ENCODE data around the gene DNAH7. TPM values are rescaled to one million over a fixed set of nuclear protein-coding genes. Genes with fewer than 3 reads are reported as not detected.

DNAH7 gene
- polyA plus RNA-seq, 4 donors: under 0.01 to 1.1 (median 0.10) TPM; not detected in 1

DNA sequence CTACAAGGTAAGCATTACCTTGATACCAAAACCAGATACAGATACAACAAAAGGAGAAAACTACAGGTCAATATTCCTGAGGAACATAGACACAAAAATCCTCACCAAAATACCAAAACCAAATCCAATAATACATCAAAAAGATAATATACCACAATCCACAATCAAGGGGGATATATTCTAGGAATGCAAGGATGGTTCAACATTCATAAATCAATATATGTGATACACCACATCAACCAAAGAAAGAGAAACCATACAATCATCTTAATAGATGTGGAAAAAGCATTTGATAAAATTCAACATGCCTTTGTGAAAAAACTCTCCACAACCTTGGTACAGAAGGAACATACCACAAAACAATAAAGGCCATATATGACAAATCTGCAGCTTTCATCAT, 28.4 kb downstream of the DNAH7 start:
- no peaks in the 10 kb centered on the region for H3K27me3 ChIP-seq (ENCODE audit: control insufficient read depth in 3 of 3, insufficient read depth in 3 of 3, low read length in 3 of 3)
- H3K4me1 ChIP-seq (ENCODE audit: control insufficient read depth in 3 of 3, insufficient read depth in 2 of 3, low read depth in 1 of 3, low read length in 2 of 3): no peaks in the 10 kb centered on the region
- peaks cover 1 to 4% of the 10 kb centered on the region in 2 donors for H3K9me3 ChIP-seq (ENCODE audit: control insufficient read depth in 2 of 2, insufficient read depth in 1 of 2, low read depth in 1 of 2, low read length in 1 of 2)
- H3K27ac ChIP-seq (ENCODE audit: low read depth in 1 of 3, low read length in 2 of 3): no peak overlapping the region
- DNase-seq: no peak
- FAIRE-seq: no peak
- no peak overlapping the region for H3K4me3 ChIP-seq (ENCODE audit: low read depth in 1 of 3, low read length in 3 of 3)
- H3K36me3 ChIP-seq (ENCODE audit: control insufficient read depth in 3 of 3, insufficient read depth in 2 of 3, low read depth in 1 of 3, low read length in 3 of 3): no peaks in the 10 kb centered on the region

DNA sequence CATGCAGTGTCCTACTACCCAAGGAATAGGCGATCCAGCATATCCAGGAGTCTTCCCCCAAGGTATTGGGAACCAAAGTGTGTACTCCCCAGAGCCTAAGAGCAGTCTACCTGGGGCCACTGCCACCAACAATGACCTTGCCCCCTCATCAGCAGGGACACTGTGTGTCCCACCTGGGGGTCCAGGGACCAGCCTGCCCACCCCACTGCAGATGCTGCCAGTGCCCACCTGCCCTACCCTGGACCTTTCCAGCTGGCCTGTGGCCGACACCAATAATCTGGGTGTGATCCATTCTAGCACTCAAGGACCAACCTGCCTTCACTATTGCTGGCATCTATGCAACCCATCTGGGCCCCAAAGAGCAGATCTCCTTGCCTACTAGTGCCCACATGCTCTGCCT, 32.2 kb downstream of the DNAH7 start:
- no peak for DNase-seq
- Histone ChIP-seq H3K4me1 (ENCODE audit: control insufficient read depth in 3 of 3, insufficient read depth in 2 of 3, low read depth in 1 of 3, low read length in 2 of 3) (no peaks in the 10 kb centered on the region), H3K36me3 (ENCODE audit: control insufficient read depth in 3 of 3, insufficient read depth in 2 of 3, low read depth in 1 of 3, low read length in 3 of 3) (no peaks in the 10 kb centered on the region)

GRCh38 chr2:196018037-196018436, 50.6 kb downstream of the DNAH7 start:
- Histone ChIP-seq H3K36me3 (ENCODE audit: control insufficient read depth in 3 of 3, insufficient read depth in 2 of 3, low read depth in 1 of 3, low read length in 3 of 3) (no peaks in the 10 kb centered on the region), H3K4me1 (ENCODE audit: control insufficient read depth in 3 of 3, insufficient read depth in 2 of 3, low read depth in 1 of 3, low read length in 2 of 3) (no peaks in the 10 kb centered on the region), H3K4me3 (ENCODE audit: low read depth in 1 of 3, low read length in 3 of 3) (no peak overlapping the region), H3K9me3 (ENCODE audit: control insufficient read depth in 2 of 2, insufficient read depth in 1 of 2, low read depth in 1 of 2, low read length in 1 of 2) (no peaks in the 10 kb centered on the region), H3K27me3 (ENCODE audit: control insufficient read depth in 3 of 3, insufficient read depth in 3 of 3, low read length in 3 of 3) (no peaks in the 10 kb centered on the region), H3K27ac (ENCODE audit: low read depth in 1 of 3, low read length in 2 of 3) (no peak overlapping the region)
- FAIRE-seq: no peak
- DNase-seq: no peak
- WGBS, 3 donors: 72 to 81% (median 76%) methylated on average over 2 of the region's 2 CpGs

More for the DNA sequence above, 32.2 kb downstream of the DNAH7 start:
- 88 to 90% (median 89%) methylated on average over 2 of the region's 2 CpGs for WGBS, 3 donors
- Histone ChIP-seq H3K9me3 (ENCODE audit: control insufficient read depth in 2 of 2, insufficient read depth in 1 of 2, low read depth in 1 of 2, low read length in 1 of 2) (peaks cover 1 to 4% of the 10 kb centered on the region in 2 donors), H3K27me3 (ENCODE audit: control insufficient read depth in 3 of 3, insufficient read depth in 3 of 3, low read length in 3 of 3) (no peaks in the 10 kb centered on the region), H3K4me3 (ENCODE audit: low read depth in 1 of 3, low read length in 3 of 3) (no peak overlapping the region), H3K27ac (ENCODE audit: low read depth in 1 of 3, low read length in 2 of 3) (no peak overlapping the region)
- FAIRE-seq: no peak

GRCh38 chr2:196012314-196012713, 56.3 kb downstream of the DNAH7 start:
- Histone ChIP-seq H3K9me3 (ENCODE audit: control insufficient read depth in 2 of 2, insufficient read depth in 1 of 2, low read depth in 1 of 2, low read length in 1 of 2) (no peaks in the 10 kb centered on the region), H3K36me3 (ENCODE audit: control insufficient read depth in 3 of 3, insufficient read depth in 2 of 3, low read depth in 1 of 3, low read length in 3 of 3) (no peaks in the 10 kb centered on the region), H3K27me3 (ENCODE audit: control insufficient read depth in 3 of 3, insufficient read depth in 3 of 3, low read length in 3 of 3) (no peaks in the 10 kb centered on the region), H3K27ac (ENCODE audit: low read depth in 1 of 3, low read length in 2 of 3) (no peak overlapping the region), H3K4me3 (ENCODE audit: low read depth in 1 of 3, low read length in 3 of 3) (no peak overlapping the region), H3K4me1 (ENCODE audit: control insufficient read depth in 3 of 3, insufficient read depth in 2 of 3, low read depth in 1 of 3, low read length in 2 of 3) (no peaks in the 10 kb centered on the region)
- 56 to 85% (median 72%) methylated on average over 2 of the region's 2 CpGs for WGBS, 3 donors
- DNase-seq: no peak
- no peak for FAIRE-seq

GRCh38 chr2:196000551-196000950, 68.1 kb downstream of the DNAH7 start:
- DNase-seq: no peak
- Histone ChIP-seq H3K4me1 (ENCODE audit: control insufficient read depth in 3 of 3, insufficient read depth in 2 of 3, low read depth in 1 of 3, low read length in 2 of 3) (no peaks in the 10 kb centered on the region), H3K36me3 (ENCODE audit: control insufficient read depth in 3 of 3, insufficient read depth in 2 of 3, low read depth in 1 of 3, low read length in 3 of 3) (no peaks in the 10 kb centered on the region), H3K4me3 (ENCODE audit: low read depth in 1 of 3, low read length in 3 of 3) (no peak overlapping the region), H3K9me3 (ENCODE audit: control insufficient read depth in 2 of 2, insufficient read depth in 1 of 2, low read depth in 1 of 2, low read length in 1 of 2) (no peaks in the 10 kb centered on the region), H3K27ac (ENCODE audit: low read depth in 1 of 3, low read length in 2 of 3) (no peak overlapping the region), H3K27me3 (ENCODE audit: control insufficient read depth in 3 of 3, insufficient read depth in 3 of 3, low read length in 3 of 3) (no peaks in the 10 kb centered on the region)
- WGBS, 3 donors: 51 to 84% (median 59%) methylated on average over 1 of the region's 1 CpG
- no peak for FAIRE-seq

DNA sequence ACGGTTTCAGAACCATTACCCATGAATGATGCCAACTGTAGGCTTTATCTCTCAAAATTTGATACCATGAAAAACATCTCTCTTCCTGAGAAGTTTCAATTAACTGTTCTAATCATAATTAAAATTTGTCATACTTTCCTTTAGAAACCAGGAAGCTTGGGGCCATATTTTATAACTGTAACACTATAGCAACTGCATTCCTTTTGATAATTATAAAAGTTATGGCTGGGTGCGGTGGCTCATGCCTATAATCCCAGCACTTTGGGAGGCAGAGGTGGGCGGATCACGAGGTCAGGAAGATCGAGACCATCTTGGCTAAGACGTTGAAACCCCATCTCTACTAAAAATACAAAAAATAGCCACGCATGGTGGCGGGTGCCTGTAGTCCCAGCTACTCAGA, 70.6 kb downstream of the DNAH7 start:
- Histone ChIP-seq H3K4me3 (ENCODE audit: low read depth in 1 of 3, low read length in 3 of 3) (no peak overlapping the region), H3K36me3 (ENCODE audit: control insufficient read depth in 3 of 3, insufficient read depth in 2 of 3, low read depth in 1 of 3, low read length in 3 of 3) (no peaks in the 10 kb centered on the region), H3K27ac (ENCODE audit: low read depth in 1 of 3, low read length in 2 of 3) (no peak overlapping the region), H3K27me3 (ENCODE audit: control insufficient read depth in 3 of 3, insufficient read depth in 3 of 3, low read length in 3 of 3) (no peaks in the 10 kb centered on the region), H3K4me1 (ENCODE audit: control insufficient read depth in 3 of 3, insufficient read depth in 2 of 3, low read depth in 1 of 3, low read length in 2 of 3) (no peaks in the 10 kb centered on the region), H3K9me3 (ENCODE audit: control insufficient read depth in 2 of 2, insufficient read depth in 1 of 2, low read depth in 1 of 2, low read length in 1 of 2) (no peaks in the 10 kb centered on the region)
- 73 to 88% (median 74%) methylated on average over 8 of the region's 8 CpGs for WGBS, 3 donors
- DNase-seq (no peak), FAIRE-seq (no peak)

DNA sequence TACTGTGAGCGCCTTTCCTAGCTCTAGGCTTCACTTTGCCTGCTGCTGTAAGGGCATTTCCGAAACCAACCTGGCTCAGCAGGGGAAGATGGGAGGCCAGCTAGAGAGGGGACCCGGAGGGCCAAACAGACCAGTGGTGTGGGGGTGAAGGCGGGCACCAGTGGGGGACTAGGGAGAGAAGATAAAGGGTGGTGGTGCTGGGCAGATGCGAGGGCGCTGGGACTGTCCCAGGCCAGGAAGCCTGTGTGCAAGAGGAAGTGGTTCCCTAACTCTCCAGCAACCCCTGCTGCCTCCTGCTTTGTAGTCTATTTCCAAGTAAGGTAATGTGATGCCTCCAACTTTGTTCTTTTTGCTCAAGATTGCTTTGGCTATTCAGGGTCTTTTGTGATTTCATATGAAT, 73.1 kb downstream of the DNAH7 start:
- H3K36me3 ChIP-seq (ENCODE audit: control insufficient read depth in 3 of 3, insufficient read depth in 2 of 3, low read depth in 1 of 3, low read length in 3 of 3): no peaks in the 10 kb centered on the region
- H3K27me3 ChIP-seq (ENCODE audit: control insufficient read depth in 3 of 3, insufficient read depth in 3 of 3, low read length in 3 of 3): no peaks in the 10 kb centered on the region
- 80 to 87% (median 87%) methylated on average over 6 of the region's 6 CpGs for WGBS, 3 donors
- no peak for DNase-seq
- no peaks in the 10 kb centered on the region for H3K4me1 ChIP-seq (ENCODE audit: control insufficient read depth in 3 of 3, insufficient read depth in 2 of 3, low read depth in 1 of 3, low read length in 2 of 3)
- no peak overlapping the region for H3K27ac ChIP-seq (ENCODE audit: low read depth in 1 of 3, low read length in 2 of 3)
- no peak for FAIRE-seq
- no peak overlapping the region for H3K4me3 ChIP-seq (ENCODE audit: low read depth in 1 of 3, low read length in 3 of 3)
- H3K9me3 ChIP-seq (ENCODE audit: control insufficient read depth in 2 of 2, insufficient read depth in 1 of 2, low read depth in 1 of 2, low read length in 1 of 2): no peaks in the 10 kb centered on the region

DNA sequence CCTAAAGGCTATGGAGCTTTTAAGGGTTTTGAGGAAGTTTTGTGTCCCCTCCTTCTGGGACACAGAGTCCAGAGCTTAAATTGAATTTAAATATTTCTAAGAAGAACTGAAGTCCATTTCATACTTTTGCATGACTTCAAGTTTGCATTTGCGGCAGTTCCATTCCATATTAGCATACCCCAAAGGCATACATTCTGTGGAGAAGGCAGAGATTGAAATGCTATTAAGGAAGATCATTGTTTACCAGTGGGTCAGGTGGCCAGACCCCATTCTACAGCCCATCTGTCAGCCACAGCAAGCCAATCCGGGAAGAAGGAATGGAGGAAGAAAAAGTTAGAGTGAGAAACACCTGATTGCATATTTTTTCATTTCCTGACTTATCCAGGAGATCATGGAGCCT, 75.0 kb downstream of the DNAH7 start:
- FAIRE-seq: no peak
- Histone ChIP-seq H3K27ac (ENCODE audit: low read depth in 1 of 3, low read length in 2 of 3) (no peak overlapping the region), H3K36me3 (ENCODE audit: control insufficient read depth in 3 of 3, insufficient read depth in 2 of 3, low read depth in 1 of 3, low read length in 3 of 3) (no peaks in the 10 kb centered on the region), H3K27me3 (ENCODE audit: control insufficient read depth in 3 of 3, insufficient read depth in 3 of 3, low read length in 3 of 3) (no peaks in the 10 kb centered on the region), H3K9me3 (ENCODE audit: control insufficient read depth in 2 of 2, insufficient read depth in 1 of 2, low read depth in 1 of 2, low read length in 1 of 2) (no peaks in the 10 kb centered on the region), H3K4me1 (ENCODE audit: control insufficient read depth in 3 of 3, insufficient read depth in 2 of 3, low read depth in 1 of 3, low read length in 2 of 3) (no peaks in the 10 kb centered on the region), H3K4me3 (ENCODE audit: low read depth in 1 of 3, low read length in 3 of 3) (no peak overlapping the region)
- 80 to 85% (median 80%) methylated on average over 2 of the region's 2 CpGs for WGBS, 3 donors
- no peak for DNase-seq

GRCh38 chr2:195985741-195986140, 82.9 kb downstream of the DNAH7 start:
- Histone ChIP-seq H3K4me3 (ENCODE audit: low read depth in 1 of 3, low read length in 3 of 3) (no peak overlapping the region), H3K4me1 (ENCODE audit: control insufficient read depth in 3 of 3, insufficient read depth in 2 of 3, low read depth in 1 of 3, low read length in 2 of 3) (no peaks in the 10 kb centered on the region), H3K9me3 (ENCODE audit: control insufficient read depth in 2 of 2, insufficient read depth in 1 of 2, low read depth in 1 of 2, low read length in 1 of 2) (no peaks in the 10 kb centered on the region), H3K36me3 (ENCODE audit: control insufficient read depth in 3 of 3, insufficient read depth in 2 of 3, low read depth in 1 of 3, low read length in 3 of 3) (no peaks in the 10 kb centered on the region), H3K27me3 (ENCODE audit: control insufficient read depth in 3 of 3, insufficient read depth in 3 of 3, low read length in 3 of 3) (peaks cover 0 to 2% (median 0%) of the 10 kb centered on the region in 3 donors), H3K27ac (ENCODE audit: low read depth in 1 of 3, low read length in 2 of 3) (no peak overlapping the region)
- DNase-seq: no peak
- no peak for FAIRE-seq
- WGBS, 3 donors: 69 to 71% (median 71%) methylated on average over 3 of the region's 3 CpGs

Measured in small intestine (tissue), 7 donors.